ENCODE measurements around the gene KCNQ1.

DNA sequence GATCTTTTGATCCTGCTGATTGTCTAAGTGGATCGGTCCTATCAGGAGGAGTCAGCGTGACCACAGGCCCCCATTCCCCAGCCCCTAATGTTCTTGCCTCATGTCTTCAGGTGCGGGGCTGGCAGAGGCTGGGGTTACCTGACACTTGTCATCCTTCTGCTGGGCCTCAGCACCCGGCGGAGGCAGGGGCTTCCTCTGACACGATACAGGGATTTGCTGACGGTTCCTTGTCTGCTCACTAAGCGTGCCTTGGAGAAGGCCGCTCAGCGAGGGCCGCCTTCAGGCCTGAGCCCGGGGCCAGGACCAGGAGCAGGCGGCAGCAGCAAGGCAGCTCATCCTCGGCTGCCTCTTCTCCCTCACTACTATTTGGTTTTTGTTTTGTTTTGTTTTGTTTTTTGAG lies 300.7 kb downstream of the KCNQ1 start:
- TF ChIP-seq, protein P1, sequence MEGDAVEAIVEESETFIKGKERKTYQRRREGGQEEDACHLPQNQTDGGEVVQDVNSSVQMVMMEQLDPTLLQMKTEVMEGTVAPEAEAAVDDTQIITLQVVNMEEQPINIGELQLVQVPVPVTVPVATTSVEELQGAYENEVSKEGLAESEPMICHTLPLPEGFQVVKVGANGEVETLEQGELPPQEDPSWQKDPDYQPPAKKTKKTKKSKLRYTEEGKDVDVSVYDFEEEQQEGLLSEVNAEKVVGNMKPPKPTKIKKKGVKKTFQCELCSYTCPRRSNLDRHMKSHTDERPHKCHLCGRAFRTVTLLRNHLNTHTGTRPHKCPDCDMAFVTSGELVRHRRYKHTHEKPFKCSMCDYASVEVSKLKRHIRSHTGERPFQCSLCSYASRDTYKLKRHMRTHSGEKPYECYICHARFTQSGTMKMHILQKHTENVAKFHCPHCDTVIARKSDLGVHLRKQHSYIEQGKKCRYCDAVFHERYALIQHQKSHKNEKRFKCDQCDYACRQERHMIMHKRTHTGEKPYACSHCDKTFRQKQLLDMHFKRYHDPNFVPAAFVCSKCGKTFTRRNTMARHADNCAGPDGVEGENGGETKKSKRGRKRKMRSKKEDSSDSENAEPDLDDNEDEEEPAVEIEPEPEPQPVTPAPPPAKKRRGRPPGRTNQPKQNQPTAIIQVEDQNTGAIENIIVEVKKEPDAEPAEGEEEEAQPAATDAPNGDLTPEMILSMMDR (IDR thresholded peaks at IDR 0.05) = no peak
- no peak for TF ChIP-seq POLR2A (IDR thresholded peaks at IDR 0.05)

All from body of pancreas (tissue), 4 donors.